Endothelial cell of umbilical vein (primary cell): ENCODE results near the gene FAM50A. TPM values are rescaled to one million over a fixed set of nuclear protein-coding genes. Genes with fewer than 3 reads are reported as not detected.

Experiments used
- BruUV-seq: library from RNA; stranded (reverse); fragments of 400-500 nt; replicated peaks from 2 replicates; lab custom pipeline; 2021; lab: Mats Ljungman, UMichigan
- CTCF ChIA-PET: fragments of 300-600, 350-600 bp; sonication (Branson Sonifier 250); formaldehyde crosslinking; loops from one replicate; lab custom pipeline; 2021; ENCODE audit warnings: antibody characterized with exemption, inconsistent platforms; lab: Charles Lee
- POLR2A ChIA-PET: fragments of 300-600, 350-600 bp; sonication (Branson Sonifier 250); formaldehyde crosslinking; loops from one replicate; lab custom pipeline; 2021; ENCODE audit warnings: antibody characterized with exemption, inconsistent platforms; lab: Charles Lee
- DNase-seq: peaks from one replicate; pipeline ENCODE4 v3.0.0-alpha.2; 2011; ENCODE audit warnings: low read depth, low spot score
- FAIRE-seq: peaks from 2 replicates; lab custom pipeline; 2011; peaks lifted over from hg19 to GRCh38; lab: Jason Lieb, UNC
- H2AFZ ChIP-seq: 2 replicates; pipeline ENCODE4 v1.6.0; 2012; ENCODE audit warnings: low read depth, low read length, control low read depth, inconsistent platforms
- H3K27ac ChIP-seq: 2 replicates; pipeline ENCODE4 v1.5.1; 2011; ENCODE audit warnings: low read depth, mild to moderate bottlenecking, control low read depth, low read length, moderate library complexity; ENCODE audit not compliant: insufficient read depth
- H3K27me3 ChIP-seq, 2 experiments: 2 replicates each; pipeline versions ENCODE4 v1.6.0 to v1.6.1; 2011; ENCODE audit warnings: low read length in 2 of 2, mixed read lengths in 1 of 2; ENCODE audit not compliant: control insufficient read depth in 2 of 2, insufficient read depth in 2 of 2
- H3K36me3 ChIP-seq, 2 experiments: 2 replicates in 1 of 2; 3 replicates in 1 of 2; pipeline ENCODE4 v1.5.1; 2011; ENCODE audit warnings: low read length in 2 of 2, mild to moderate bottlenecking in 1 of 2, moderate library complexity in 1 of 2; ENCODE audit not compliant: control insufficient read depth in 2 of 2, insufficient read depth in 2 of 2; ENCODE audit errors: extremely low read depth in 1 of 2
- H3K4me1 ChIP-seq: 3 replicates; pipeline ENCODE4 v1.5.1; 2011; ENCODE audit warnings: mild to moderate bottlenecking, low read length; ENCODE audit not compliant: control insufficient read depth, insufficient read depth; ENCODE audit errors: extremely low read depth
- H3K4me2 ChIP-seq: 2 replicates; pipeline ENCODE4 v1.6.1; 2011; ENCODE audit warnings: low read length, control low read depth, mixed read lengths; ENCODE audit not compliant: insufficient read depth
- H3K4me3 ChIP-seq, 3 experiments: fragments of 200-600 bp in 1 of 3; sonication (generic), shearing (Covaris generic) in 1 of 3; replicated peaks in 1 of 3; 2 replicates each; pipeline ENCODE4 v1.5.1; 2011 to 2016; ENCODE audit warnings: control low read depth in 3 of 3, low read length in 3 of 3, mild to moderate bottlenecking in 2 of 3, inconsistent platforms in 1 of 3, low read depth in 1 of 3, moderate library complexity in 1 of 3; ENCODE audit not compliant: insufficient read depth in 1 of 3
- H3K79me2 ChIP-seq: 2 replicates; pipeline ENCODE4 v1.6.0; 2012; ENCODE audit warnings: low read length, inconsistent platforms; ENCODE audit not compliant: control insufficient read depth, insufficient read depth
- H3K9ac ChIP-seq: replicated peaks from 2 replicates; pipeline ENCODE3; 2011; ENCODE audit warnings: low read length, control low read depth; ENCODE audit not compliant: insufficient read depth; ENCODE audit errors: extremely low read depth
- H3K9me1 ChIP-seq: replicated peaks from 3 replicates; pipeline ENCODE4 v1.6.0; 2011; ENCODE audit warnings: mild to moderate bottlenecking, low read length; ENCODE audit not compliant: control insufficient read depth, insufficient read depth; ENCODE audit errors: extremely low read depth
- H3K9me3 ChIP-seq: replicated peaks from 2 replicates; pipeline ENCODE4 v1.5.1; 2012; ENCODE audit warnings: low read length, inconsistent platforms; ENCODE audit not compliant: control insufficient read depth, insufficient read depth
- H4K20me1 ChIP-seq: replicated peaks from 2 replicates; pipeline ENCODE3; 2011; ENCODE audit warnings: mild to moderate bottlenecking, low read length; ENCODE audit not compliant: control insufficient read depth, insufficient read depth; ENCODE audit errors: extremely low read depth
- EZH2 ChIP-seq: IDR thresholded peaks from 2 replicates; pipeline ENCODE4 v1.6.1; 2012; ENCODE audit warnings: borderline replicate concordance, low read depth, mild to moderate bottlenecking, moderate library complexity, low read length, inconsistent platforms; ENCODE audit not compliant: severe bottlenecking
- FOS ChIP-seq: IDR thresholded peaks from 2 replicates; pipeline ENCODE4 v1.6.1; 2011; ENCODE audit warnings: mild to moderate bottlenecking, low read length, moderate library complexity, borderline replicate concordance; ENCODE audit not compliant: insufficient read depth
- GATA2 ChIP-seq: IDR thresholded peaks from 2 replicates; pipeline ENCODE4 v1.7.0; 2011; ENCODE audit warnings: low read depth, mild to moderate bottlenecking, moderate library complexity, mixed read lengths, low read length; ENCODE audit not compliant: insufficient read length, insufficient read depth
- JUN ChIP-seq: IDR thresholded peaks from 2 replicates; pipeline ENCODE4 v1.6.1; 2011; ENCODE audit warnings: borderline replicate concordance, low read depth; ENCODE audit not compliant: insufficient read length, insufficient read depth
- MYC ChIP-seq: IDR thresholded peaks from one replicate; pipeline ENCODE4 v1.6.1; 2011; ENCODE audit warnings: mild to moderate bottlenecking, low read depth, low read length
- POLR2A ChIP-seq: IDR thresholded peaks from 2 replicates; pipeline ENCODE4 v1.6.1; 2012; ENCODE audit warnings: low read depth, mild to moderate bottlenecking, control low read depth, low read length
- POLR2AphosphoS5 ChIP-seq: IDR thresholded peaks from 2 replicates; pipeline ENCODE4 v1.6.1; 2012; ENCODE audit warnings: low read depth, mild to moderate bottlenecking, control low read depth, low read length, moderate library complexity; ENCODE audit not compliant: insufficient read depth
- dilution Hi-C: fragments of 300-500 bp; cut with MboI; formaldehyde crosslinking; loops from one replicate; pipeline ENCODE4 v1.15.0; 2019; ENCODE audit warnings: low sequenced_read_pairs; ENCODE audit not compliant: extremely low pct_ligation_motif_present
- intact Hi-C: fragments of 100-400 bp; cut with micrococcal nuclease; formaldehyde crosslinking; loops from one replicate; pipeline ENCODE4 v1.10.0; 2022
- polyA plus RNA-seq, 4 experiments: library from polyadenylated mRNA; depleted of rRNA in 3 of 4; stranded (reverse) in 3 of 4; unstranded in 1 of 4; fragments of >200 nt; gene quantifications; 2 replicates each; pipeline versions ENCODE4 v1.2.1 to v1.2.3, GENCODE V29; 2011 to 2012; ENCODE audit warnings: missing spikeins in 1 of 4
- total RNA-seq: library from RNA; stranded (reverse); gene quantifications from 2 replicates; pipeline ENCODE4 v1.2.3, GENCODE V29; 2021
- TF ChIP-seq, protein P1 (sequence below): IDR thresholded peaks from 2 replicates; pipeline ENCODE4 v1.6.1; 2011; ENCODE audit not compliant: insufficient read depth, insufficient read length
- TF ChIP-seq, protein P2 (sequence below), 2 donors: IDR thresholded peaks; 1 replicate in 1 of 2; 2 replicates in 1 of 2; pipeline ENCODE4 v1.5.1; 2011; ENCODE audit warnings: low read length in 2 of 2, mild to moderate bottlenecking in 2 of 2, moderate library complexity in 2 of 2, control low read depth in 1 of 2, inconsistent platforms in 1 of 2, low read depth in 1 of 2; ENCODE audit not compliant: insufficient read depth in 1 of 2; ENCODE audit errors: extremely low read depth in 1 of 2

The FAM50A gene
- total and polyA plus RNA-seq, 2 donors (not counting 3 experiments of a cell fraction or from before 2014, with no cell fraction given) = 75.9 to 123 TPM

DNA sequence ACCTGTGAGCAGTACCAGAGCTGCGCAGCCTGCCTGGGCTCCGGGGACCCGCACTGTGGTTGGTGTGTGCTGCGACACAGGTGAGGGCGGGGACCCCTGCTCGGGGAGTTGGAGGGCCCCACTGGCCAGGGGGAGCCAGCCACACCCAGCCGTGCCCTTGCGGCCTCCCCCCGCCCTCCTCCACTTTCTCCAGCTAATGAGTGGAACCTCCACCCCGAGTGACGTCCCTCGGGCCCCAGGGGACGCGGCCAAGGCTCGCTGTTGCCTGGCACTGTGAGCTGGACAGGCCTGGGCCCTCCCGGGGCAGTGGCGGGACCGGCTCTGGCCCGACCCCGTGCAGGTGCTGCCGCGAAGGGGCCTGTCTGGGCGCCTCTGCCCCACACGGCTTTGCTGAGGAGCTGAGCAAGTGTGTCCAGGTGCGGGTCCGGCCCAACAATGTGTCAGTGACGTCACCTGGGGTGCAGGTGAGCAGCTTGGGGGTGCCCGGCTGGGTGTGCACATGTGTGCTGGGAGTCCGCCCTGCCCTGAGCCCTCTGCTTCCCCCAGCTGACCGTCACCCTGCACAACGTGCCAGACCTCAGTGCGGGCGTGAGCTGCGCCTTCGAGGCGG lies 19.8 kb downstream of the FAM50A start:
- Histone ChIP-seq H3K27ac (no peak overlapping the region), H3K9ac (no peak overlapping the region), H3K9me3 (no peaks in the 10 kb centered on the region), H3K4me1 (peaks cover 7% of the 10 kb centered on the region), H3K4me3 (no peak overlapping the region), H4K20me1 (no peaks in the 10 kb centered on the region), H3K4me2 (no peak overlapping the region), H3K36me3 (peaks cover 0 to 37% of the 10 kb centered on the region in 2 experiments), H2AFZ (no peak overlapping the region), H3K79me2 (peaks cover 20% of the 10 kb centered on the region), H3K27me3 (no peaks in the 10 kb centered on the region), H3K9me1 (no peaks in the 10 kb centered on the region)
- BruUV-seq = no TSS peak
- ChIA-PET POLR2A (no interaction called here), CTCF (interaction anchor here (0.7 kb wide), 1 partner anchor 10 kb away, joined by 3 read pairs; no protein-coding TSS in a partner anchor)
- DNase-seq (no peak), FAIRE-seq (no peak)
- dilution Hi-C loops = no loop called here
- intact Hi-C loops = no loop called here
- TF ChIP-seq FOS (no peak), POLR2AphosphoS5 (no peak), MYC (no peak), GATA2 (no peak), EZH2 (no peak), POLR2A (no peak)

DNA sequence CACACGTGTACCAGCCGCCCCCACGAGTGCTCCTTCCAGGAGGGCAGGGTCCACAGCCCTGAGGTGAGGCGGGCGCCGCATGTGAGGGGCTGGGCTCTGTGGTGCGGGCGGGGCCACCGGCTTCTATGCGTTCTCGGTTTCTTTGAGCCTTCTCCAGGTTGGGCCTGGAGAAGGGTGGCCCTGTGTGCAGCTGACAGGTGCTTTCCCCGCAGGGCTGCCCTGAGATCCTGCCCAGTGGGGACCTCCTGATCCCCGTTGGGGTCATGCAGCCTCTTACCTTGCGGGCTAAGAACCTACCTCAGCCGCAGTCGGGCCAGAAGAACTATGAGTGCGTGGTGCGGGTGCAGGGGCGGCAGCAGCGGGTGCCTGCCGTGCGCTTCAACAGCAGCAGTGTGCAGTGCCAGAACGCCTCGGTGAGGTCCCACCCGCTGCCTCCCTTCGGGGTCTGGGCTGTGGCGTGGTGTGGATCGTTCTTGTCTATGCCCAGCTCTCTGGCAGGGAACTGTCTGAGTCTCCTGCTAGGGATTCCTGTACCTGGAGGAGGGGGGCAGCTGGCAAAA lies 20.9 kb downstream of the FAM50A start:
- TF ChIP-seq, protein P1, sequence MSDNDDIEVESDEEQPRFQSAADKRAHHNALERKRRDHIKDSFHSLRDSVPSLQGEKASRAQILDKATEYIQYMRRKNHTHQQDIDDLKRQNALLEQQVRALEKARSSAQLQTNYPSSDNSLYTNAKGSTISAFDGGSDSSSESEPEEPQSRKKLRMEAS = no peak
- TF ChIP-seq POLR2A (no peak), JUN (no peak), MYC (no peak), GATA2 (no peak), POLR2AphosphoS5 (no peak), FOS (no peak), EZH2 (no peak)
- TF ChIP-seq, protein P2, sequence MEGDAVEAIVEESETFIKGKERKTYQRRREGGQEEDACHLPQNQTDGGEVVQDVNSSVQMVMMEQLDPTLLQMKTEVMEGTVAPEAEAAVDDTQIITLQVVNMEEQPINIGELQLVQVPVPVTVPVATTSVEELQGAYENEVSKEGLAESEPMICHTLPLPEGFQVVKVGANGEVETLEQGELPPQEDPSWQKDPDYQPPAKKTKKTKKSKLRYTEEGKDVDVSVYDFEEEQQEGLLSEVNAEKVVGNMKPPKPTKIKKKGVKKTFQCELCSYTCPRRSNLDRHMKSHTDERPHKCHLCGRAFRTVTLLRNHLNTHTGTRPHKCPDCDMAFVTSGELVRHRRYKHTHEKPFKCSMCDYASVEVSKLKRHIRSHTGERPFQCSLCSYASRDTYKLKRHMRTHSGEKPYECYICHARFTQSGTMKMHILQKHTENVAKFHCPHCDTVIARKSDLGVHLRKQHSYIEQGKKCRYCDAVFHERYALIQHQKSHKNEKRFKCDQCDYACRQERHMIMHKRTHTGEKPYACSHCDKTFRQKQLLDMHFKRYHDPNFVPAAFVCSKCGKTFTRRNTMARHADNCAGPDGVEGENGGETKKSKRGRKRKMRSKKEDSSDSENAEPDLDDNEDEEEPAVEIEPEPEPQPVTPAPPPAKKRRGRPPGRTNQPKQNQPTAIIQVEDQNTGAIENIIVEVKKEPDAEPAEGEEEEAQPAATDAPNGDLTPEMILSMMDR (IDR thresholded peaks at IDR 0.05; ENCODE audit: extremely low read depth in 1 of 2, insufficient read depth in 1 of 2, low read depth in 1 of 2, low read length in 2 of 2) = no peak

More for the DNA sequence above, 20.9 kb downstream of the FAM50A start:
- Histone ChIP-seq H3K4me3 (no peak overlapping the region), H2AFZ (no peak overlapping the region), H3K4me1 (no peaks in the 10 kb centered on the region), H3K79me2 (peaks cover 10% of the 10 kb centered on the region), H3K9ac (no peak overlapping the region), H3K9me3 (no peaks in the 10 kb centered on the region), H3K36me3 (peaks cover 0 to 43% of the 10 kb centered on the region in 2 experiments), H3K27me3 (no peaks in the 10 kb centered on the region), H3K9me1 (no peaks in the 10 kb centered on the region), H3K4me2 (no peak overlapping the region), H4K20me1 (no peaks in the 10 kb centered on the region), H3K27ac (no peak overlapping the region)
- no peak for FAIRE-seq
- no peak for DNase-seq
- POLR2A ChIA-PET = no interaction called here
- CTCF ChIA-PET = interaction anchor here (1.2 kb wide), 1 partner anchor 12 kb away, joined by 3 read pairs; no protein-coding TSS in a partner anchor
- dilution Hi-C loops (no loop called here), intact Hi-C loops (no loop called here)
- BruUV-seq = no TSS peak
